Thoracic aorta (tissue), 2 donors: ENCODE data around the gene AKAP6. TPM values are rescaled to one million over a fixed set of nuclear protein-coding genes. Genes with fewer than 3 reads are reported as not detected.

ENCODE experiments used
- ATAC-seq: fragments of 150-250 bp; one replicate; pipeline ENCODE4 v1.8.0; 2017; ENCODE audit warnings: low read depth; ENCODE audit not compliant: insufficient number of reproducible peaks, low FRiP score
- DNase-seq: peaks from one replicate; pipeline ENCODE4 v3.0.0-alpha.2; 2020; ENCODE audit warnings: low spot score
- H3K27ac ChIP-seq, 2 donors: fragments of 200-600 bp; sonication (generic); 1 replicate in 1 of 2; 2 replicates in 1 of 2; pipeline ENCODE4 v1.5.1; 2016; ENCODE audit warnings: mild to moderate bottlenecking in 2 of 2, moderate library complexity in 2 of 2
- H3K27me3 ChIP-seq: fragments of 200-600 bp; sonication (generic); replicated peaks from 2 replicates; pipeline ENCODE4 v1.6.0; 2016; ENCODE audit warnings: mild to moderate bottlenecking; ENCODE audit not compliant: insufficient read depth
- H3K36me3 ChIP-seq: fragments of 200-600 bp; sonication (generic); one replicate; pipeline ENCODE4 v1.5.1; 2016
- H3K4me1 ChIP-seq, 2 donors: fragments of 200-600 bp; sonication (generic); 1 replicate in 1 of 2; 2 replicates in 1 of 2; pipeline versions ENCODE4 v1.5.1 to v1.6.0; 2016; ENCODE audit warnings: low read depth in 2 of 2, mild to moderate bottlenecking in 1 of 2; ENCODE audit not compliant: control insufficient read depth in 1 of 2
- H3K4me3 ChIP-seq: fragments of 200-600 bp; sonication (generic); 2 replicates; pipeline ENCODE4 v1.5.1; 2016; ENCODE audit warnings: mild to moderate bottlenecking
- H3K9me3 ChIP-seq: fragments of 200-600 bp; sonication (generic); 2 replicates; pipeline ENCODE4 v1.5.1; 2016
- CTCF ChIP-seq: fragments of 200-600 bp; sonication (generic); IDR thresholded peaks from one replicate; pipeline ENCODE4 v1.5.1; 2019; ENCODE audit warnings: antibody characterized with exemption
- total RNA-seq, 2 donors: library from RNA; depleted of rRNA; stranded (reverse); fragments of >200 nt; gene quantifications; one replicate each; pipeline versions ENCODE4 v1.1.0 to v1.2.3, GENCODE V29; 2016

AKAP6 gene
- total RNA-seq, 2 donors from 2014 or later, result 78.9 to 104 TPM

- H3K4me1 ChIP-seq, result peaks cover 18 to 43% of the 10 kb centered on the region in 2 donors
- H3K9me3 ChIP-seq, result no peaks in the 10 kb centered on the region
- H3K4me3 ChIP-seq, result no peak overlapping the region
- TF ChIP-seq CTCF, result no peak
- no peak overlapping the region for H3K27ac ChIP-seq
- DNase-seq, result no peak
- H3K27me3 ChIP-seq, result no peaks in the 10 kb centered on the region
- ATAC-seq, result no peak
- no peaks in the 10 kb centered on the region for H3K36me3 ChIP-seq
These were observed 368.0 kb downstream of the AKAP6 start for GRCh38 chr14:32697114-32697513.

GRCh38 chr14:32697704-32698103 is 368.6 kb downstream of the AKAP6 start:
- Histone ChIP-seq H3K27ac (peak overlapping the region; percentile 39 to 44), H3K4me3 (no peak overlapping the region), H3K36me3 (no peaks in the 10 kb centered on the region), H3K9me3 (no peaks in the 10 kb centered on the region), H3K27me3 (no peaks in the 10 kb centered on the region), H3K4me1 (peaks cover 24 to 48% of the 10 kb centered on the region in 2 donors)
- no peak for ATAC-seq
- DNase-seq, result no peak
- no peak for TF ChIP-seq CTCF

- H3K36me3 ChIP-seq, result no peaks in the 10 kb centered on the region
- peaks cover 31 to 57% of the 10 kb centered on the region in 2 donors for H3K4me1 ChIP-seq
- DNase-seq (no peak), ATAC-seq (no peak)
- TF ChIP-seq CTCF, result no peak
- H3K4me3 ChIP-seq, result no peak overlapping the region
- peak overlapping the region in 1 of 2 donors; percentile 25 for H3K27ac ChIP-seq
- no peaks in the 10 kb centered on the region for H3K27me3 ChIP-seq
- H3K9me3 ChIP-seq, result no peaks in the 10 kb centered on the region
These were observed 369.7 kb downstream of the AKAP6 start for GRCh38 chr14:32698831-32699230.

- no peak for TF ChIP-seq CTCF
- peak overlapping the region; percentile 81 to 93 for H3K27ac ChIP-seq
- no peaks in the 10 kb centered on the region for H3K9me3 ChIP-seq
- no peak overlapping the region for H3K4me3 ChIP-seq
- H3K36me3 ChIP-seq, result no peaks in the 10 kb centered on the region
- H3K27me3 ChIP-seq, result no peaks in the 10 kb centered on the region
- ATAC-seq, result no peak
- DNase-seq, result no peak
- peaks cover 34 to 69% of the 10 kb centered on the region in 2 donors for H3K4me1 ChIP-seq
These were observed 372.4 kb downstream of the AKAP6 start for GRCh38 chr14:32701475-32701874.

GRCh38 chr14:32702088-32702487 is 373.0 kb downstream of the AKAP6 start:
- Histone ChIP-seq H3K27ac (peak overlapping the region; percentile 81 to 93), H3K36me3 (no peaks in the 10 kb centered on the region), H3K9me3 (no peaks in the 10 kb centered on the region), H3K4me3 (peak overlapping the region; percentile 28), H3K4me1 (peaks cover 34 to 63% of the 10 kb centered on the region in 2 donors), H3K27me3 (no peaks in the 10 kb centered on the region)
- ATAC-seq (no peak), DNase-seq (no peak)
- no peak for TF ChIP-seq CTCF
